ENCODE data around the gene GRIN1. TPM values are rescaled to one million over a fixed set of nuclear protein-coding genes. Genes with fewer than 3 reads are reported as not detected.

The GRIN1 gene
- total RNA-seq, 1 donor from 2014 or later: not detected

GRCh38 chr9:137146527-137146918, 7.6 kb downstream of the GRIN1 start:
- Mint-ChIP-seq H3K9me3 (peaks cover 3% of the 10 kb centered on the region), H3K36me3 (no peaks in the 10 kb centered on the region), H3K4me3 (no peak overlapping the region), H3K27ac (no peak overlapping the region), H3K4me1 (no peaks in the 10 kb centered on the region), H3K27me3 (ENCODE audit: insufficient read depth, low read depth) (peaks cover 40% of the 10 kb centered on the region)
- H3F3A ChIP-seq (ENCODE audit: low read depth): peaks cover 6% of the 10 kb centered on the region
- DNase-seq (ENCODE audit: low spot score): peak; percentile 39
- H3K4me3 ChIP-seq: no peak overlapping the region
- no peaks in the 10 kb centered on the region for H3K79me2 ChIP-seq (ENCODE audit: low read depth)
- H3K36me3 ChIP-seq: no peaks in the 10 kb centered on the region
- peaks cover 90% of the 10 kb centered on the region for H3K27me3 ChIP-seq
- H2AFZ ChIP-seq (replicated peaks): no peak overlapping the region
- no peak overlapping the region for H3K4me2 ChIP-seq
- H4K20me1 ChIP-seq (ENCODE audit: low read depth): peaks cover under 1% of the 10 kb centered on the region
- no peak overlapping the region for H3K27ac ChIP-seq
- no peaks in the 10 kb centered on the region for H3K4me1 ChIP-seq
- TF ChIP-seq CTCF (IDR thresholded peaks at IDR 0.05) (no peak), EZH2phosphoT487 (IDR thresholded peaks at IDR 0.05) (no peak), EZH2 (IDR thresholded peaks at IDR 0.05) (no peak)
- H3K9ac ChIP-seq: no peak overlapping the region
- no peaks in the 10 kb centered on the region for H3K9me3 ChIP-seq (ENCODE audit: low read depth)

DNA sequence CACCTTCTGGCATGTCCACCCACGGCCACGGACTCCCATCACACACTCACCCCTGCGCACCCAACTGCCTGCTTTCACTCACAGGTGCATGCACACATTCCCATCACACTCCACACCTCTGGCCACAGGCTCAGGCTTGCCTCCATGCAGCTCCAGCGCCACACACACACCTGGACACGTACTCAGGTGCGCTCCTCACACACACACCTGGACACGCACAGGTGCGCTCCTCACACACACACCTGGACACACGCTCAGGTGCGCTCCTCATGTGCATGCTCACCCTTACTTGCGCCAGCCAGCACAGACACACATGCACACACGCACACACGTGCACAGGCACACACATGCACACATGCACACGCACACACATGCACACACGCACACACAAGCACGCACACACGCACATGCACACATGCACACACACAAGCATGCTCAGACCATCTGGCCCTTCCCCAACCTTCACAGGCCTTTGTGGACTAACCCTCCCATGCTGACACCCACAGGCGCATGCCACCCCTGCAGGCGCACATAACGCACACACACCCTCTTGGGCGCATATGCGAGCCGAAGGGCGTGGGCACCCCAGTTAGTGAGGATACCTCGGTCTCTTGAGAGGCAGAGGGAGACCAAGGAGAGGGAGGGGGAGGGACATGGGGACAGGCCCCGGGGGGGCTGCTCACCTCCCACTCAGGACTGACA, 8.3 kb downstream of the GRIN1 start:
- H3K9me3 Mint-ChIP-seq: peaks cover 3% of the 10 kb centered on the region
- no peaks in the 10 kb centered on the region for H3K36me3 Mint-ChIP-seq
- Histone ChIP-seq H3K79me2 (ENCODE audit: low read depth) (no peaks in the 10 kb centered on the region), H2AFZ (replicated peaks) (no peak overlapping the region), H3K27ac (no peak overlapping the region), H3F3A (ENCODE audit: low read depth) (peaks cover 10% of the 10 kb centered on the region), H3K27me3 (peaks cover 89% of the 10 kb centered on the region), H4K20me1 (ENCODE audit: low read depth) (no peaks in the 10 kb centered on the region), H3K4me2 (no peak overlapping the region), H3K9me3 (ENCODE audit: low read depth) (no peaks in the 10 kb centered on the region), H3K4me3 (no peak overlapping the region), H3K4me1 (no peaks in the 10 kb centered on the region), H3K36me3 (no peaks in the 10 kb centered on the region), H3K9ac (no peak overlapping the region)
- H3K27me3 Mint-ChIP-seq (ENCODE audit: insufficient read depth, low read depth): peaks cover 35% of the 10 kb centered on the region
- peak overlapping the region; percentile 39 for H3K27ac Mint-ChIP-seq
- DNase-seq (ENCODE audit: low spot score): no peak
- TF ChIP-seq CTCF (IDR thresholded peaks at IDR 0.05) (no peak), EZH2phosphoT487 (IDR thresholded peaks at IDR 0.05) (no peak)
- H3K4me1 Mint-ChIP-seq: no peaks in the 10 kb centered on the region
- H3K4me3 Mint-ChIP-seq: peak overlapping the region; percentile 61

DNA sequence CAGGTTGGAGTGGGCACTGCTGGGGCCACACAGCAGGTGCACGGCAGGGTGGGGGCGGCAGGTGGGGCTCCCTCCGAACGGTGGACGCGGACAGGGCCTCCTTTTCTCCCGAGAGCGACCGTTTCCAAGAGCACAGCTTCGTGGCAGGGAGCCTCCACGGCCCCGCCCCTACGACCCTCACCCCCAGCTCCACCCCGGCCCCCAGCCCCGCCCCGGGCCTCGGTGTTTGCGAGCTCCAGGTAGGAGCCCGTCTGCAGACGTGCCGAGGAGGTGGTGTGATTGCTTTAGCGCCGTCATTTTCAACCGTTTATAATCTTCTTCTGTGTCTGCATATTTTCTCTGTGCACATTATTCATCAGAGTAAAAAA, 8.8 kb downstream of the GRIN1 start:
- no peaks in the 10 kb centered on the region for H3K36me3 Mint-ChIP-seq
- Histone ChIP-seq H3K4me3 (no peak overlapping the region), H3K4me2 (no peak overlapping the region), H3K4me1 (no peaks in the 10 kb centered on the region), H3K27ac (no peak overlapping the region), H3K79me2 (ENCODE audit: low read depth) (no peaks in the 10 kb centered on the region), H3K9me3 (ENCODE audit: low read depth) (no peaks in the 10 kb centered on the region), H3K36me3 (no peaks in the 10 kb centered on the region), H2AFZ (replicated peaks) (no peak overlapping the region), H3F3A (ENCODE audit: low read depth) (peaks cover 15% of the 10 kb centered on the region), H3K9ac (no peak overlapping the region), H3K27me3 (peaks cover 86% of the 10 kb centered on the region), H4K20me1 (ENCODE audit: low read depth) (no peaks in the 10 kb centered on the region)
- TF ChIP-seq CTCF (IDR thresholded peaks at IDR 0.05) (no peak), EZH2 (IDR thresholded peaks at IDR 0.05) (no peak)
- no peaks in the 10 kb centered on the region for H3K4me1 Mint-ChIP-seq
- H3K4me3 Mint-ChIP-seq: no peak overlapping the region
- peaks cover 3% of the 10 kb centered on the region for H3K9me3 Mint-ChIP-seq
- H3K27ac Mint-ChIP-seq: no peak overlapping the region
- H3K27me3 Mint-ChIP-seq (ENCODE audit: insufficient read depth, low read depth): peaks cover 33% of the 10 kb centered on the region
- no peak for DNase-seq (ENCODE audit: low spot score)
